DMS114 treated with DMSO at 0.1 percent for 48 hours (cell line): ENCODE data around the gene L3HYPDH.
"Not testable (repeated sequence)": the region's sequence is repeated elsewhere in the genome, so short reads cannot be mapped to it uniquely, and the experiment has no call there.

Experiments
- DNase-seq: peaks from one replicate; lab custom pipeline; 2025; ENCODE audit not compliant: unreplicated experiment; lab: John Stamatoyannopoulos, UW

The L3HYPDH gene

GRCh38 chr14:59480166-59480565 lies 4.0 kb downstream of the L3HYPDH start:
- DNase-seq, result no peak

DNA sequence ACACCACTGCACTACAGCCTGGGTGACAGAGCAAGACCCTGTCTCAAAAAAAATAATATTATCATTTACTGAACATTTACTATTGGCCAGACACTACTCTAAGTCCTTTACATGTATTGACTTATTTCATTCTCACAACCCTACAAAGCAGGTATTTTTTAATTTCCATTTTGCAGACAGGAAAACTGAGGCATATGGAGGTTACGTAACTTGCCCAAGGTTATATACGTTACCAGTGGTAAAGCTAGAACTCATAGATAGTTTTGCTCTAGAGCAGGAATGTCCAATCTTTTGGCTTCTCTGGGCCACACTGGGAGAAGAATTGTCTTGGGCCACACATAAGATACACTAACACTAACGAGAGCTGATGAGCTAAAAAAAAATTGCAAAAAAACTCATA lies 5.7 kb downstream of the L3HYPDH start:
- DNase-seq, result no peak

DNA sequence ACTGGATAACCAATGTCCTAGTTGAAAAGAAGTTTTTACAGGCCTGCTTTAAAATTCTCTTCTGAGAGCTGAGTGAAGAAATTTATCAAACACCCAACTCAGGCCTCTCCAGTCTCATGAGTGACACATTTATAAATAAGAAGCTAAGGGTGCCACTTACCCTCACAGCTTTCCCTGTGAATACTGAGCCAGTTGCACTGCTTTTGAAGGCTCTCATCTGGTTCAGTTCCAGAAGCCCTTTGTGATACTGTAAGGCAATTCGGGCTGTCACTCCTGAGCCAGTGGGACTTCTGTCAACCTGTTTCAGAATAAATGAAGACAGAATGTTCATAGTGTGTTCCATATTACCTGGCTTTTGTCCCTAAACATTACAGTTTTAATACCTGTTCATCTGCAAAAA lies 8.5 kb downstream of the L3HYPDH start:
- no peak for DNase-seq

GRCh38 chr14:59474172-59474571 lies 10.0 kb downstream of the L3HYPDH start:
- DNase-seq, result no peak

DNA sequence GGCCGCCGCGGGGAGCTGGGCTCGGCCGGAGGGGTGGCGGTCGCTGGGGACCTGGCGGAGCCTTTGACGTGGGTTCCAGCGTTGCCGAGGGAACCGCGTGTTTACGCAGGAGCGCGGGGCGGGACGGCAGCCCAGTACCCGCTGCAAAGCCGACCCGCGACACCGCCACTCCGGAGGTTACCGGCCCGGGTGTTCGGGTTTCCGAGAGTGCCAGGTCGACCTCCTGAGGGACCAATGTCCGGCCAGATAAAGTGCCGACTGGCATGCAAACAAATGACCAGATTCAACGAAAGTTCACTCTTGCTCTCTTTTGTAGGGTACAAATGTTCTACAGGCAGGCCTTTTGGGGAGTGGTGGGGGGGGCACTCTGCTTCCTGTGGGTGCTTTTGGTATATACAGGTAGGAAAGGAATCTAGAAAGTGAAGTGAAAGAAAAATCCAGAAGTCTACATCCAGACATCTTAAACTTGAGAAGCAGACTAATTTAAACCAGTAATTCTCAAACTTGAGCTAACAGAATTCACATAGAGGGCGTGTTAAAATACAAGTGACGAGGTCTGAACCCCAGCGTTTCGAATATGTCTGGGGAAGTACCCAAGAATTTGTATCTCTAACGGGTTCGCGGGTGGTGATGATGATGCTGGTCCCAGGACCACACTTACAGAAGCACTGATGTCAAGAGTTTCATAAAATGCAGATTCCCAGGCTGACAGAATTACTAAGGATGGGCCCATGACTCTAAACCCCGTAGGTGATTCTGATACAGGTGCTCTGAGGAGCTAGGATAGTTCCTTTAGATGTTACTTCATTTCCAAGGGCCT lies 18.7 kb downstream of the L3HYPDH start, which contains the start of gene GPR135:
GPR135 (minus strand) TSS at position 65 of the 820 bp plus-strand sequence. CDS start 154 bp downstream, outside the sequence.
- DNase-seq, result no peak

GRCh38 chr14:59464486-59465315 lies 19.5 kb downstream of the L3HYPDH start:
- no peak for DNase-seq

- no peak for DNase-seq
These were observed 20.3 kb downstream of the L3HYPDH start for GRCh38 chr14:59463787-59464485.

DNA sequence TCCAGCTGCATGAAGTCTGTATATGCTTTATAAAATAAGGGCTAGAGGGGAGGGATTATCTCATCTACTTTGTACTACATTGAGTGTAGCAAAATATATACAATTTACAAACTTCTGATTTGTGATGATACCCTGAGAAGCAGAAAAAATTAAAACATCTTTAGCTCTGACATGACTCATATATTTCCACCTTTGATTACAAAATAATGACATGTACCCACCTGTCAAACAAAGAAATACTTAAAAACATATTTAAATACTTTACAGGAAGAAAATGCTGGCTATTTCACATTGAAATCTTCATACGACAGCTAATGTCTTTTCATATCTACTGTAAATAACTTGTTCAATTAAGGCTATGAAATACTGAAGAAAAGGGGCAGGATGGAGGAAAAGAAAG lies 22.3 kb downstream of the L3HYPDH start:
- DNase-seq, result no peak

- DNase-seq, result no peak
These were observed 23.8 kb downstream of the L3HYPDH start for GRCh38 chr14:59460378-59460777.

GRCh38 chr14:59458486-59458885 lies 25.7 kb downstream of the L3HYPDH start:
- no peak for DNase-seq

GRCh38 chr14:59455411-59455810 lies 28.8 kb downstream of the L3HYPDH start:
- no peak for DNase-seq

- no peak for DNase-seq
These were observed 30.1 kb downstream of the L3HYPDH start for GRCh38 chr14:59454139-59454538.

GRCh38 chr14:59451849-59452248 lies 32.4 kb downstream of the L3HYPDH start:
- no peak for DNase-seq

DNA sequence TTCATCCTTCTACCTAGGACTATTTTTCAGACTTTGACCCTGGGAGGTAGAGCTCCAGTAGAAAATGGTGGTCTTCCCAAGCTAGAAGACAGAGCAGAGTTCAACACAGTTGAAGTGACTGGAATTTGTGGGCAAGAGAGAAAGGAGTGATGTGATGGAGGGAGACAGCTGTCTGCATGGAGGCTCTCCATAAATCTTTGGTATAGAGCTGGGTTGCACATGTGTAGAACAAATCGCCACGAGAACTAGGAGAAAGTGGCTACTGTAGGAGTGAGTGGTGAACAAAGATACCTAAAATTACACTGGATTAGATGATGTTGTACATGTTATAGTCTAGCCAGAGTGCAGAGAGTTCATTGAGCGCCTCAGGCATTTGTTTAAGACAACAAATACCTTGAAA lies 33.5 kb downstream of the L3HYPDH start:
- DNase-seq, result no peak

DNA sequence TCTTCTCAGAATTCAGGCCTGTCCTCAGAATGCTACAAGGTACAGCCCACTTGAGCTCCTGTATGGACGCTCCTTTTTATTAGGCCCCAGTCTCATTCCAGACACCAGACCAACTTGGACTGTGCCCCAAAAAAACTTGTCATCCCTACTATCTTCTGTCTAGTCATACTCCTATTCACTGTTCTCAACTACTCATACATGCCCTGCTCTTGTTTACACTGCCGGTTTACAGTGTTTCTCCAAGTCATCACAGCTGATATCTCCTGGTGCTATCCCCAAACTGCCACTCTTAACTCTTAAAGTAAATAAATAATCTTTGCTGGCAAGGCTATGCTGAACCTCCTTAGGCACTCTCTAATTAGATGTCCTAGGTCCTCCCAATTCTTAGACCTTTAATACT lies 35.5 kb downstream of the L3HYPDH start:
- not testable (repeated sequence) for DNase-seq

DNA sequence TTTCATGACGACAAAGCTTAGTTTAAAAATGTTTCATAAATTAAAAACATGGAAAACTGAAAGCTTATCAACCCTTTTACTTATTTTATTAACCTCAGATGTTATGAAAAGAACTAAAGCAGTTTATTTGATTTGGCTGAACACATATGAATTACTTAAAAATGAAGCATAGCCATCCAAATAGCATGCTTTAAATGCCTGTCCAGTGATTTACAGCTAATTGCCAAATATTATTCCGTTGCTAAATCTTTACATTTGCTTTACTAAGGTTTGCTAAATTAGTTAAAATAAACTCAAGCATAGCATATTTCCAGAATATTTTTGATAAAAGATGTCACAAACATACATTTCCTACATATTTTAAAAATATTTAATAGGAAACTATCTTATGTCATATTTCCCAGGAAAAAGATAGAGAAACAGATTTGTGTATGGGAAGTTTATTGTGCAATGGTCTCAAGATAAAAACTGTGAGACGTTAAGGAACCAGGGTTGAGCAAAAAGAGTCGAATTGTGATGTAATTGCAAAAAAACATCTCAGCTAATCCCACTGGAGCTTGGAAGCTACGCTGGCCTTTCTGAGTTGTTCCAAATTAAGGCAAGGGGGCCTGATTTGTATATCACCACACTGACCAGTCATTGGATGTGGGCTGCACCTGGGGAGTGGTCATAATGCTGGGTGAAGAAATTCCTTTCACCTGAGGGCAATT lies 44.8 kb downstream of the L3HYPDH start:
- DNase-seq, result no peak

DNA sequence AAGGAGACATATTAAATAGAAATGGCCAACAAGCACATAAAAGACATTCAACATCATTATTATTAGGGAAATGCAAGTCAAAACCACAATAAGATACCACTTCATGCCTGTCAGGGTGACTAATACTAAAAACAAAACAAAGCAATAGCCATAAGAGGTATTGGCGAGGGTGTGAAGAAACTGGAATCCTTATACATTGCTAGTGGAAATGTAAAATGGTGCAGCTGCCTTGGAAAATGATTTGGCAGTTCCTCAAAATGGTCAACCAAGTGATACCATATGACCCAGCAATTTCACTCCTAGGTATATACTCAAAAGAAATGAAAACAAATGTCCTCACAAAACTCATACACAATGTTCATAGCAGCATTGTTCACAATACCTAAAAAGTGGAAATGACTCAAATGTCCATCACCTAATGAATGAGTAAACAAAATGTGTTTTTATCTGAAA lies 46.0 kb downstream of the L3HYPDH start:
- DNase-seq, result no peak

DNA sequence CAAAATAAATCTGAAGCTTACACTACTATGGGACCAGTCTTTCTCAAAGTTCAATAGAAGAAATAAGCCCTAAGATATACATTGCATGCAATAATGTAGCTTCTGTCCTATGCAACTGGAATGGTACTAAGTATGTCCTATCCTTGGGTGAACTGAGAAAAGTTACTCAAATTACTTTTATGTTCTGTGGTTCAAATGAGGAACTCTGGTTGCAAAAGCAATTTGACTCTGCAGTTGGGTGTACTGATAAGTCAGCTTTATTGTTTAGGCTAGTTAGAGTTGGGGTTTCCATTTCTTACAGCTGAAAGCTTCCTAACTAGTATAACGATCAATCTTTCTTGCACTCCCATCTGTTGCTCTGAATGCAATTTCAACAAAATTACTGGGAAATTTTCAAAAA lies 48.2 kb downstream of the L3HYPDH start:
- no peak for DNase-seq

DNA sequence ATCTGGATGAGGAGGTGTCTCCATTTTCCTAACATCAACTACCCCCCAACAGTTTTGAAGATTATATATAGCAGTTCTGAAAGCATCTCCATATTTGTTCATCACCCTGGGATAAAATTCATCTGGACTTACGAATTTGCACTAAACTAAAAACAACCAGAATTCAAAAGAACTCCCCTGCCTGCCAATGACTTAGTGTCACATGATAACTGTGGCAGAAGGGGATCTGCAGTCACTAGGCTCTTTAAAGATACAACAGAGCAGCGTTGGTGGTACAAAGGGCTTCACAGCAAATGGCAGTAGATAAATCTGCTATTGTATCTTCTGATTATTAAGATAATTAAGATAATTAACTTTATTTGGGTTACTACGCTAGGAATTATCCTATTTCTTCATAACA lies 49.1 kb downstream of the L3HYPDH start:
- no peak for DNase-seq

DNA sequence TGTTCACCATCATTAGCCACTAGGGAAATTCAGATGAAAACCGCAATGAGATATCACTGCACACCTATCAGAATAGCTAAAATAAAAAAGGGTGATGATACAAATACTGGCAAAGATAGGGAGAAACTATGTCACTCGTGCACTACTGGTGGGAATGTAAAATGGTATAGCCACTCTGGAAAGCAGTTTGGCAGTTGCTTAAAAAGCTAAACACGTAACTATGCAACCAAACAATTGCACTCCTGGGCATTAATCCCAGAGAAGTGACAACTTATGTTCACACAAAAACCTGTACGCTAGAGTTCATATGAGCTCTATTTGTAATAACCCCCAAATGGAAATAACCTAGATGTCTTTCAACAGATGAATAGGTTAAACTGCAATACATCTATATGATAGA lies 54.4 kb downstream of the L3HYPDH start:
- DNase-seq, result no peak

- no peak for DNase-seq
These were observed 55.6 kb downstream of the L3HYPDH start for GRCh38 chr14:59428581-59429012.
